A673 (cell line): Measurements from ENCODE around the gene IFIT3.

Experiments used
- CTCF ChIP-seq: fragments of 300-800, 200-600 bp; sonication (generic); conservative IDR thresholded peaks from 2 replicates; pipeline ENCODE4 v1.5.1; 2017; ENCODE audit warnings: low read depth, mild to moderate bottlenecking, antibody characterized with exemption, low read length, moderate library complexity, mixed read lengths
- EZH2 ChIP-seq: fragments of 200-600 bp; sonication (generic); IDR thresholded peaks from 2 replicates; pipeline ENCODE4 v1.6.1; 2017; ENCODE audit warnings: borderline replicate concordance, low read depth, mild to moderate bottlenecking, mixed read lengths, antibody characterized with exemption, low read length; ENCODE audit not compliant: poor library complexity, severe bottlenecking

DNA sequence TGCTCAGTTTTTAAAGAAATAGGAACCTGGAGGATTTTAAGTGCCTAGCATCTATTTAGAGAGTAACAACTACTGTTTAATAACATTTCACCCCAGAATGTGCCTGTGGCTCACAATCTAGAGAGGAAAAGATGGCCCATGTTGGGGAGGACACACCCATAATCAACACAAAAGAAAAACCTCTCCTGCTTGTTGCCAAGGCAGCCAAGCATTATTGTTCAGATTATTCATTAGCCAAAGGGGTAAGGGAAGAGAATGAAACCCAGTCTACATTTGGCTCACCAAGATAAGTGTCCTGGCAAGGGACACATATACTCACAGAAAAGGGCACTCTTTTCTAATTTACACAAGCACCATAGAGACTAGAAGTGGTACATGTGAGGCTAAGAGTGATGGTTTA is 32.4 kb downstream of the IFIT3 start:
- TF ChIP-seq CTCF, result no peak
- no peak for TF ChIP-seq EZH2
